GM19240 (cell line): Measurements from ENCODE around the gene VTN.

Experiments used
- DNase-seq: peaks from one replicate; pipeline ENCODE4 v3.0.0; 2011; ENCODE audit warnings: low spot score; ENCODE audit not compliant: insufficient read length

The VTN gene

GRCh38 chr17:28369684-28370034 lies 448 bp downstream of the VTN start:
- DNase-seq: no peak

DNA sequence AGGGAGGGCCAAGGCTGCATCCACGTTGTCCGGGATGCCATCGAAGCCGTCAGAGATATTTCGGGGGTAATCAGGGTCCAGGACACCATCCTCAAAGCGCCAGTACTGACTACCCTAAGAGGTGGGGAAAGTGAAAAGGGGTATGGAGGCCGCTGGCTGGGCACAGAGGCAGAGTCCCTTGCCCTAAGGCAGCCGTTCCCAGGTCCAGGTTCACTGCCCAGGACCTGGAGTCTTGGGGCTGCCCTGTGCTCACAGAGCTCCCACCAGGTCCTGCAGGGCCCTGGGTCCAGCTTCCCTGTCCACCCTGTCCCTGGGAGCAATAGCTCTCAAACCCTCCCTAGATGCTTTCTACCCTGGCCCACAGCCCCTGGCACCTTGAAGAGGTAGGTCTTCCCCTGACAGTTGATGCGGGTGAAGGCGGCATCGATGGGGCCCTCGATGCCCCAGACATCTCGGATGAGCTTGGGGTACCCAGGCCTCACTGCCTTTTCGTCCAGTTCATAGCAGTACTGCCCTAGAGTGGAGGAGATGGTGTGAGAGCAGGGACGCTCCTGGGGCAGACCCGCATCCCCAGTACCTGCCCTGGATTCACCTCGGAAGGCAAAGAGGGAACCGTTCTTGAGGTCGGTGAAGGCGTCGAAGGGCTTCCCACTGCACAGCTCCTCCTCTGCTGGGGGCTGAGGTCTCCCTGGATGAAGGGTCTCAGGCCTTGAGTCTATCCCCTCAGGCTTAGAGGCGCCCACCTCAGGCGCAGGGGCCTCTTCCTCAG lies 1.0 kb downstream of the VTN start:
- DNase-seq: no peak

GRCh38 chr17:28368306-28368831 lies 1.7 kb downstream of the VTN start:
- no peak for DNase-seq

GRCh38 chr17:28367641-28368305 lies 2.3 kb downstream of the VTN start:
- no peak for DNase-seq

- DNase-seq: no peak
Observed at GRCh38 chr17:28366605-28367004, 3.5 kb downstream of the VTN start.

GRCh38 chr17:28365487-28365886 lies 4.6 kb downstream of the VTN start:
- DNase-seq: no peak

GRCh38 chr17:28364665-28365363 lies 5.3 kb downstream of the VTN start, which contains the start of gene SEBOX:
SEBOX (minus strand) TSS chr17:28365199; CDS start chr17:28365151, 48 bp downstream.
- no peak for DNase-seq

DNA sequence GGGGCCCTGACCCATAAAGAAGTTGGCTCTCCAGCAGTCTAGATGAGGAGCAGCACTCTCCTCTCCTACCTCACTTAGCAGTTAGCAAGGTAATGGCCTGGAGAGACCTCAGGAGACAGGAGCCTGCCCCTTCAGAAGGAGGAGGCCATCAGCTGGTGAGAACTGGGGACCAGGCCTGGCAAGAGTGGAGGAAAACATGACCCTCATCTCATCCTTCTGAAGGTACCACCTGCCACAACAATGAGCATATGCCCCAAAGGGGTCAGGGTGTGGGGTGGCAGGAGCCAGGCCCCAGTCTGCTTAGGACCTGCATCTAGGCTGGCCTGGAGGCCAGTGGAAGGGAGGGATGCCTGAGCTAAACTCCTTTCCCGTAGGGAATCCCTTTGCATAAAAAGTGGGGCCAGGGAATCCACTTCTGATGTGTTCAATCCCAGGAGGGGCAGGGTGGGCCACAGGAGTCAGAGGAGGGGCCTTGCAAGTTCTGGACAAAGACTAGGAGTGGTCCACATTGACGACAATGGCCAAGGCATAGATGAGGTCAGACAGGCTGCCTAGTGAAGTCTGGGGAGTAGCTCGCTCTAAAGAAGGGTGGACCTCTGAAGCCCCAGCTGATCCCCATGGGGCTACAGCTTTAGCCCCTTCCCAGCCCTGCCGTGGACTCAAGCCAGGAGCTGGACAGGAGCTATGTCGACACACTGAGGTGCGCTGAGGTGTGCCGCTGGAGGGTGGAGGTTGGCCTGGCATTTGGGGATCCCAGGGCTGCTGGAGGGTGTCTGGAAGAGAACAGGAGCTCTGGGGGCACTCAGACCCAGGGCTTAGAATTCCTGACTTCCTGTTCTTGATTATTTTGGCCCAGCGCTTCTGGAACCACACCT lies 6.1 kb downstream of the VTN start:
- no peak for DNase-seq

DNA sequence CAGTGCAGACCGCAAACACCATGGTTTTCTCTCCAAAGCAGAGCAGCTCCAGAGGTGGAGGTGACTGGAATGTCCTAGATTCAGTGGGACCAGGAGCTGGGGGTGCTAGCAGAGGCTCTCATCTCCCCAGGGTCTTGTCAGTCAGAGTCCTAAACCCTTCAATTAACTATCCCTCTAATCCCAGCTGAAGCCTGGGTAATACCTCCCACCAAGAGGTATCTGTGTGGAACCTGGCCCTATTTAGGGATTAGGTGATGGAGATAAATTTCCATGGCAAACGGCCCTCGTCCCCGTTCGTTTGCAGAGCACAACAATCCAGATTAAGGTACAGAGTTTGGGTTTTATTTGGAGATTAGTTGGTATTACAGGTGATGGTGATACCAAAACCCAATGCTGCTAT lies 6.9 kb downstream of the VTN start:
- DNase-seq: no peak

GRCh38 chr17:28357901-28358197 lies 12.3 kb downstream of the VTN start:
- no peak for DNase-seq

DNA sequence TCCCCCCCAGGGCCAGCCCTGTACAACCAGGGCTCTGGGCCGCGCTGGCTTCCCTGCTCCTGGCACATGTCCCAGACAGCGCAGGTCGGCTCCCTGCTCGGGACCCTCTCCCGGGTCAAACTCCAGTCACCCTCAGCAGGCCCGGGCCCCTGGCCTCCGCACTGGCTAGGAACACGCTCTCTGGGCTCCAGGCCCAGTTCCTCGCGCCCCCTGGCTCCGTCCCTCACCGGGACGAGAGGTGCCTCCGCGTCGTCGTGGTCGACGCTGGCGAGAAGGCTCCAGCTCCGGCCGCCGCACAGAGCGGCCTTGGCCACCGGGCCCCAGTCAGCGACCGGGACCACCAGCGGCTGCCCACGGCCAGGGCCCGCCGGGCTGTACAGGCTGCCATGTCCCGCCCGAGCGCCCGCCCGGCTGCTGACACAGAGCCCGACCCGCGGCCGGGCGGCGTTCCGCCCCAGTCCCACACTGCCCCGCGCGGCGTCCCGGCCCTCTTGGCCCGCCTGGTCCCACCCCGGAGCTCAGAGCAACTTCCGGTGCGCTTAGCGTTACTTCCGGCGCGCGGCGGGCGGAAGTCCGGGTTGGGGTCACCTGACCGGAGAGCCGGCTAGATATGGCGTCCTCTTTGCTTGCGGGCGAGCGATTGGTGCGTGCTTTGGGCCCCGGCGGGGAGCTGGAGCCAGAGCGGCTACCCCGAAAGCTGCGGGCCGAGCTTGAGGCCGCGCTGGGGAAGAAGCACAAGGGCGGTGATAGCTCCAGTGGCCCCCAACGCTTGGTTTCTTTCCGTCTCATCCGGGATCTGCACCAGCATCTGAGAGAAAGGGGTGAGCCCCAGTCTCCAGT lies 12.8 kb downstream of the VTN start, which contains the start of gene POLDIP2:
Gene POLDIP2 (minus strand): TSS at position 467 of the 840 bp plus-strand sequence. CDS start 79 bp downstream, at position 388.
- peak; percentile 96 for DNase-seq

DNA sequence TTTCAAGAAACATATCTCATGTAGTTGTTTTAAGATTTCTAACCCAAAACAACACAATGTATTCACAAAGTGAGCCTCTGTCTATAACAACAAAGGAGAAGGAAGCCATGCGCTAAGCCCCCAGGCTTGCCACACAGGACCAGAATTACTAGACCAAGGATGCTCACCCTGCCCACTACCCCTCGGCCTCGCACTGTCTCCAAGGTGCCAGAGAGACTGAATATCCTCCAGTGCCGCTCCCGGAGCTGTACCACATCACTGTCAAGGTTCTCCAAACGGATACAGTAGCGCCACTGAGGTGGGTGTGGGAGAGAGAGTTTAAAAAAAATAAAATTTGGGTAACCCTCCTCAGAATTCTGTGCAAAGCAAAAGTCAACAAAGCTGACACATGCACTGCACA lies 19.8 kb downstream of the VTN start:
- DNase-seq: no peak

DNA sequence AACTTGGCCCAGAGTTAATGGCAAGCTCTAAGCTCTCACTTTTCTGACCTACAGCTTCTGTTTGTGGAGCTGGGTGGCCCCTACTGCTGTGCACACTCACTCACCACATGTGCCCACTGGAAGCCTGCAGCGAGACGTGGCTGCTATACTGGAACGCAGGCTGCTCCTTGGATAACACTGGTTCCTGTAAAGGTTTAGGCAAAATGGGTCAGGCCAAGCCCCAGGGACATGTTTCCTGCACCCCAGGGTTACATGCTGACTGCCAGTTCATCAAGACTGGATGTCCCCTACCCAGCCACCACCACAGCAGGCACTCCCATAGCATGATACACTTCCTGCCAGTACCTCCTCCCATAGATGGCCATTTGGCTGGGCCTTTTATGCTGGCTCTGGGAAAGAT lies 21.1 kb downstream of the VTN start:
- no peak for DNase-seq

- no peak for DNase-seq
Observed at GRCh38 chr17:28347261-28347891, 22.7 kb downstream of the VTN start.

GRCh38 chr17:28346746-28347246 lies 23.3 kb downstream of the VTN start:
- DNase-seq: no peak

- DNase-seq: no peak
Observed at GRCh38 chr17:28346199-28346580, 23.9 kb downstream of the VTN start.

- DNase-seq: no peak
Observed at GRCh38 chr17:28345419-28346198, 24.5 kb downstream of the VTN start.

- no peak for DNase-seq
Observed at GRCh38 chr17:28344435-28344901, 25.6 kb downstream of the VTN start.

DNA sequence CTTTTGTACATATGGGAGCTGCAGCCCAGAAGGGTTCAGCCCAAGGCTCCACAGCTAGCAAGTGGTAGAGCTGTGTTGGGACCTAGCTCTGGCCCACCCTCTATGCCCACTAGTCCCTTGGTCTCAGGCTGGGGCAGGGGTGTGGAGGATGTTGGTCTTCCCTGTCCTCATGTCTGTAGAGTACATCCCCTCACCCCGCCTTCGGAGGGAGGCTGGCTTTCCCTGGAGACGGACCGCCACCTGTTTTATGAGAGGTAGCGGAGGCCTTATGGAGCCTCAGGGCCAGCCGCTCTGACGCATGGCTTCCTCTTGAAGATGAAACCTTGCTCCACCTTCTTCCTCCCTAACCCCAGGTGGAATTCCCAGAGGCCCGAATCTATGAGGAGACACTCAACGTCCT lies 26.1 kb downstream of the VTN start:
- no peak for DNase-seq
